Kidney (tissue), 14 donors: Measurements from ENCODE around the gene CRTC2. TPM values are rescaled to one million over a fixed set of nuclear protein-coding genes. Genes with fewer than 3 reads are reported as not detected.
A peak's percentile ranks its signal among the peaks of the same experiment; 100 is the strongest.

Source experiments
- DNase-seq, 5 donors: peaks; one replicate each; pipeline ENCODE4 v3.0.0-alpha.2; 2013 to 2020
- FAIRE-seq: peaks from 2 replicates; lab custom pipeline; 2012; peaks lifted over from hg19 to GRCh38; lab: Jason Lieb, UNC
- H3K27ac ChIP-seq, 2 donors: one replicate each; pipeline ENCODE4 v1.7.0; 2013; ENCODE audit warnings: low read depth in 2 of 2, low read length in 2 of 2, inconsistent platforms in 1 of 2
- H3K27me3 ChIP-seq: one replicate; pipeline ENCODE4 v1.7.1; 2013; ENCODE audit warnings: low read length, inconsistent platforms; ENCODE audit not compliant: control insufficient read depth, insufficient read depth
- H3K36me3 ChIP-seq, 3 donors: one replicate each; pipeline versions ENCODE4 v1.7.0 to v1.7.1; 2013; ENCODE audit warnings: low read length in 3 of 3, control low read depth in 1 of 3, inconsistent platforms in 1 of 3; ENCODE audit not compliant: insufficient read depth in 3 of 3, control insufficient read depth in 2 of 3
- H3K4me1 ChIP-seq, 3 donors: one replicate each; pipeline versions ENCODE4 v1.7.0 to v1.7.1; 2013; ENCODE audit warnings: low read length in 3 of 3, inconsistent platforms in 1 of 3, low read depth in 1 of 3; ENCODE audit not compliant: control insufficient read depth in 2 of 3, insufficient read depth in 2 of 3
- H3K4me3 ChIP-seq, 3 donors: one replicate each; pipeline versions ENCODE4 v1.7.0 to v1.8.1; 2013; ENCODE audit warnings: low read length in 3 of 3, control low read depth in 1 of 3, inconsistent platforms in 1 of 3
- H3K9ac ChIP-seq, 3 donors: one replicate each; pipeline versions ENCODE4 v1.7.0 to v1.7.1; 2013; ENCODE audit warnings: low read length in 3 of 3, control low read depth in 1 of 3, inconsistent platforms in 1 of 3
- H3K9me3 ChIP-seq, 3 donors: one replicate each; pipeline versions ENCODE4 v1.7.0 to v1.7.1; 2013; ENCODE audit warnings: low read length in 3 of 3, control low read depth in 1 of 3, inconsistent platforms in 1 of 3; ENCODE audit not compliant: control insufficient read depth in 2 of 3, insufficient read depth in 1 of 3
- CTCF ChIP-seq: IDR thresholded peaks from 3 replicates; pipeline ENCODE4 v1.5.1; 2012; ENCODE audit warnings: mild to moderate bottlenecking, moderate library complexity, borderline replicate concordance; ENCODE audit not compliant: insufficient read depth; ENCODE audit errors: extremely low read depth
- intact Hi-C: fragments of 100-400 bp; cut with DNase I; formaldehyde crosslinking; loops from one replicate; pipeline ENCODE4 v1.11.1; 2022
- polyA plus RNA-seq: library from polyadenylated mRNA; stranded (reverse); fragments of 350-450 nt; fragmentation: Illumina TruSeq; extraction: RNeasy Lipid Tissue Mini Kit (QIAGEN cat#74804); gene quantifications from one replicate; pipeline ENCODE4 v1.2.3, GENCODE V29; 2014; ENCODE audit warnings: low read depth, low replicate concordance; ENCODE audit not compliant: insufficient read depth
- total RNA-seq: library from RNA; stranded (reverse); fragmentation: NEBNext Ultra II Directional; extraction: Animal tissue kit (Norgen Biotek cat#: 25700); gene quantifications from one replicate; pipeline ENCODE4 v1.2.1, GENCODE V29; 2021
- donor health status: control.
- donor health status: control.
- donor health status: control.
- donor health status: control.
- donor health status: control.
- donor health status: DM: yes; HTN: yes; CAD: no.
- donor health status: Normal renal cell carcinoma (clear cell type).

The CRTC2 gene
- total and polyA plus RNA-seq, 2 donors from 2014 or later = 28.6 to 44.8 TPM

- Histone ChIP-seq H3K27ac (no peak overlapping the region), H3K4me3 (no peak overlapping the region), H3K9me3 (no peaks in the 10 kb centered on the region), H3K36me3 (peaks cover 5 to 56% (median 34%) of the 10 kb centered on the region in 3 donors), H3K4me1 (no peaks in the 10 kb centered on the region), H3K9ac (no peak overlapping the region), H3K27me3 (no peaks in the 10 kb centered on the region)
- FAIRE-seq (no peak), DNase-seq (peak in 1 of 5 donors; percentile 48)
- no peak for TF ChIP-seq CTCF
- intact Hi-C loops = no loop called here
Measured at GRCh38 chr1:153936011-153936802, 22.2 kb downstream of the CRTC2 start.

GRCh38 chr1:153934746-153935145 is 23.7 kb downstream of the CRTC2 start:
- H3K36me3 ChIP-seq = peaks cover 5 to 58% (median 34%) of the 10 kb centered on the region in 3 donors
- H3K9me3 ChIP-seq = no peaks in the 10 kb centered on the region
- FAIRE-seq = no peak
- no peak for TF ChIP-seq CTCF
- DNase-seq = peak in 1 of 5 donors; percentile 64
- no peak overlapping the region for H3K27ac ChIP-seq
- intact Hi-C loops = no loop called here
- no peak overlapping the region for H3K9ac ChIP-seq
- H3K4me3 ChIP-seq = no peak overlapping the region
- no peaks in the 10 kb centered on the region for H3K4me1 ChIP-seq
- no peaks in the 10 kb centered on the region for H3K27me3 ChIP-seq

GRCh38 chr1:153933955-153934354 is 24.5 kb downstream of the CRTC2 start:
- FAIRE-seq = no peak
- intact Hi-C loops = no loop called here
- Histone ChIP-seq H3K36me3 (peaks cover 5 to 54% (median 32%) of the 10 kb centered on the region in 3 donors), H3K27me3 (no peaks in the 10 kb centered on the region), H3K9ac (no peak overlapping the region), H3K27ac (no peak overlapping the region), H3K4me3 (no peak overlapping the region), H3K4me1 (peaks cover 0 to 1% (median 0%) of the 10 kb centered on the region in 3 donors), H3K9me3 (no peaks in the 10 kb centered on the region)
- peak in 1 of 5 donors; percentile 47 for DNase-seq
- no peak for TF ChIP-seq CTCF
